Measurements from ENCODE around the gene RIOK2.
"Not testable (repeated sequence)": the region's sequence is repeated elsewhere in the genome, so short reads cannot be mapped to it uniquely, and the experiment has no call there.

RIOK2 gene

GRCh38 chr5:97183100-97183929 is at the start of gene RIOK2:
TSS of gene RIOK2 (minus strand) at chr5:97183247. CDS start at chr5:97183191, 56 bp downstream.
- DNase-seq = peak; percentile 96 to 97

DNA sequence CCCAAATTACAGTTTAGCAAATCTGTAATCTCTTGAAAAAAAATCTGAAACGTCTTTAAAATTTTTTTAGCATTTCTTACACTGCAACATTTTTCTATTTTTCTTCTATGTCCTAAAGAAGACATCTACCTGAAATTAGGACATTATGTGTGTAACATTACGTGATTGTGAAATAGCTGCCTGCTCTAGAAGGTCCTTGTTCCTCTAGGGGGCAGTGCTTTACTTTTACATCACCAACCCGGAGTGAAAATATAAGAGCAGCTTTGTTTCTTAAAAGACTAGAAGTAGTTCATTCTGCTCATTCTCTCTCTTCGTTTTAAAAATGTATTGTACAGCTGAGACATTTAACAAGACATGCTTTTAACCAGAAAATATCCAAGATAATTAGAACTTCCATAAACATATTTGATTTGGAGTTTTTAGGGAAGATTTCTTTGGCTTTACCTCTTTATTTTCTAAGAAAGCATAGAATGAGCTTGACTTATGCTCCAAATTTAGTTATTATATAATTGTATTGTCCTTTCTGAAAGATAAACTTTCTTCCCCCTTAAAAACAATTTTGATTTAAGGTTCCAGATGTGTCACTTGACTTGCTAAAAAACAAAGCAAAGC is 48.1 kb upstream of the RIOK2 start:
- DNase-seq = peak; percentile 52 to 59

DNA sequence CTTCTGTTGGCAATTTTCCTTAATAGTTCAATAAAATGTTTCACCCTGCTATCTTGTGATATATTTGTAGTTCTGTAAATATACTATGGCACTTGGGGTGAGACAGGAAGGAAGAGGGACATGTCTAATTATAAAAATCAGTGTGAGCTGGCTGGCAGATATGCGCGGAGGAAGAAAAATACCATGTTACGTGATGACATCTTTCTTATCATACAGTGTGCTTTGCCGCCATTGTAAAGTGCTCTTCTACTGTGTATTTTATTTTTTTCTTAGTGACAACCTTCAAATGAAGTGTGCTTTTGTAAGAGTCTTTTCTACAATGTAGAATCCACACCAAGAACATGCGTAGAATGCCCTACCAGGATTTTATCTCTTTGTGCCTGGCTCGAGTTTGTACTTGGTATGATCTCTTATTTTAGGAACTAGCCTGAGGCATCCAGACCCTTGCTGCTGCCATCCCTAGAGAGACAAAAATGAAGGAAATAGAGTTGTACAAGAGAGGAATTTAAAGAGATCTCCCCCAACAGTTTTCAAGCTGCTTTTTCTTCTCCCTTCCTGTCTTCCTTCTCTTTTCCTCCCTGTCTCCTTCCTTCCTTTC is 46.7 kb upstream of the RIOK2 start:
- DNase-seq = no peak

DNA sequence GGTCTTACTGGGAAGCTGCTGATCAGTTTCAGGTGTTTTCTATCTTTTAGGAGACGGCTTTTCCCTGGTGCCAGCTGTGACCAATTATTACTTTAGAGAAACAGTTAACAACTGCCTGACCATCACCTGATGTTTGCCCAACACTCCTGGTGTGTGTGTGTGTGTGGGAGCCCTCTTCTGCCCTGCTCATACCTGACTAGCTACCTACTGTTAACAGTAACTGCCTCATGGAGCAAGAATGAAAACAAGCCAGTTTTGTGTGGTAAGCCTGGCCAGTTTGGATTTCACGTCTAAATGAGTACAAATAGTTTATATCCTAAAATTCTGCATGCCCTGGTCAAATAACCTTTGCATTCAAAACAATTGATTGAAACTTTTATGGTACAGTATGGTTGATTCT is 46.1 kb upstream of the RIOK2 start:
- no peak for DNase-seq

GRCh38 chr5:97225222-97225621 is 42.2 kb upstream of the RIOK2 start:
- DNase-seq = no peak

GRCh38 chr5:97224112-97224750 is 41.2 kb upstream of the RIOK2 start:
- DNase-seq = no peak

GRCh38 chr5:97223596-97223995 is 40.5 kb upstream of the RIOK2 start:
- no peak for DNase-seq

GRCh38 chr5:97209343-97209742 is 26.3 kb upstream of the RIOK2 start:
- DNase-seq = no peak

GRCh38 chr5:97208714-97209113 is 25.7 kb upstream of the RIOK2 start:
- DNase-seq = no peak

DNA sequence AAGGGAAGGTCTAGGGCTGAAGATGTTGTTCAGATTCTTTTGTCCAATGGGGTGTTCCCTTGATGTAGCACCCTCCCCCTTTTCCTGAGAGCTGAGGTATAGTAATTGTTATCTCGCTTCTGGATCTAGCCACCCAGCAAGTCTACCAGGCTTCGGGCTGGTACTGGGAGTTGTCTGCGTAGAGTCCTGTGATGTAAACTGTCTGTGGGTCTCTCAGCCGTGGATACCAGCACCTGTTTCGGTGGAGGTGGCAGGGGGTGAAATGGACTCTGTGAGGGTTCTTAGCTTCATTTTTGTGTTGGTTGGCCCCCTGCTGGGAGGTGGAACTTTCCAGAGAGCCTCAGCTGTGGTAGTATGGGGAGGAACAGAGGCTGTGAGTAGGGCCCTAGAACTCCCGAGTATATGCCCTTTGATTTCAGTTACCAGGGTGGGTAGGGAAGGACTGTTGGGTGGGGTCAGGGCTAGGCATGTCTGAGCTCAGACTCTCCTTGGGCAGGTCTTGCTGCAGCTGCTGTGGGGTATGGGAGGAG is 25.2 kb upstream of the RIOK2 start:
- DNase-seq = no peak

DNA sequence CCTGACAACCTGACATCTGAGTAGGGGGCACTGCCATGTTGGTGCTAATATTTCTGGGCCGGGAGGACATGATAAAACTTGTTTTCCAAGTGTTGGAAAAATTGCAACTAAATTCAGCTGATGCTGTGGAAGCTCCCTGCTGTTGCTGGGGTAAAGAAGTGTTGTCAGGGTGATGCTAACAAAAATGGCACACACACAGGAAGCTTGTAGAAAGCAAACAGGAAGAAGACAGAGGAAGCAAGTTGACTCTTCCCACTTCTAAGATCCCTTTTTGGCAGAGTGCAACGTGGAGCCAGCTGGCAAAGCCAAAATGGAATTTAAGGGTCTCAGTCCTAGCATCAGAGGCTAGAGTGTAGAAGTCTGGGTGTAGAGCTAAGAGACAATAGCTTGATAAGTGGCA is 11.3 kb upstream of the RIOK2 start:
- no peak for DNase-seq

GRCh38 chr5:97193355-97193688 is 10.3 kb upstream of the RIOK2 start:
- DNase-seq = no peak

DNA sequence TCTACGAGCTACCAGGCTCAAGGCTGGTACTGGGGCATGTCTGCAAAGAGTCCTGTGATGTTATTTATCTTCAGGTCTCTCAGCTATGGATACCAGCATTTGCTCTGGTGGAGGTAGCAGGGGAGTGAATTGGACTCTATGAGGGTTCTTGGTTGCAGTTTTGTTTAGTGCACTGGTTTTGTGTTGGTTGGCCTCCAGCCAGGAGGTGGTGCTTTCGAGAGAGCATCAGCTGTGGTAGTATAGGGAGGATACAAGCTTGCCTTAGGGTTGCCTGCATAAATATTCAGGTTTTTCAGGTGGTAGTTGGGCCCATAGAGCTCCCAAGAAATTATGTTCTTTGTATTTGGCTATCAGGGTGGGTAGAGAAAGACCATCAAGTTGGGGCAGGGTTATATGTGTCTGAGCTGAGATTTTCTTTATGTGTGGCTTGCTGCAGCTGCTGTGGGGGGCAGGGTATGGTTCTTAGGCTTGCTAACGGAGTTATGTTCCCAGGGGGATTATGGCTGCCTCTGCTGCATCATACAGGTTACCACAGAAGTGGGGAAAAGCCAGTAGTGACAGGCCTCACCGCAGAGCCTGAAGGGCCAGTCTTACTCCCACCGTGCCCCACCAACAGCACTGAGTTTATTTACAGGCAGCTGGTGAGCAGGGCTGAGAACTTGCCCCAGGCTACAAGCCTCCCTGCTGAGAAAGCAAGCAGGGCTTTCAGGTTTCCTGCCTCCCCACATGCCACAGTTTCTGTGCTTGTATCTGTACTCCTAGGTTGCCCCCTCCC is 9.7 kb upstream of the RIOK2 start:
- no peak for DNase-seq

DNA sequence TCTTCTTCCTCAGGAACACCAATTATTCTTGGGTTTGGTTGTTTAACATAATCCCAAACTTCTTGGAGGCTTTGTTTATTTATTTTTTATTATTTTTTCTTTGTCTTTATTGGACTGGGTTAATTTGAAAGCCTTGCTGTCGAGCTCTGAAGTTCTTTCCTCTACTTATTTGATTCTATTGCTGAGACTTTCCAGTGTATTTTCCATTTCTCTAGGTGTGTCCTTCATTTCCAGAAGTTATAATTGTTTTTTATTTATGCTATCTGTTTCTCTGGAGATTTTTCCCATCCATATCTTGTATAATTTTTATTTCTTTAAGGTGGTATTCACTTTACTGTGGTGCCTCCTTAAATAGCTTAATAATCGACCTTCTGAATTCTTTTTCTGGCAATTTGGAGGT is 8.8 kb upstream of the RIOK2 start:
- no peak for DNase-seq

GRCh38 chr5:97189523-97189922 is 6.5 kb upstream of the RIOK2 start:
- DNase-seq = not testable (repeated sequence)

GRCh38 chr5:97183930-97184213 is 825 bp upstream of the RIOK2 start:
- no peak for DNase-seq

DNA sequence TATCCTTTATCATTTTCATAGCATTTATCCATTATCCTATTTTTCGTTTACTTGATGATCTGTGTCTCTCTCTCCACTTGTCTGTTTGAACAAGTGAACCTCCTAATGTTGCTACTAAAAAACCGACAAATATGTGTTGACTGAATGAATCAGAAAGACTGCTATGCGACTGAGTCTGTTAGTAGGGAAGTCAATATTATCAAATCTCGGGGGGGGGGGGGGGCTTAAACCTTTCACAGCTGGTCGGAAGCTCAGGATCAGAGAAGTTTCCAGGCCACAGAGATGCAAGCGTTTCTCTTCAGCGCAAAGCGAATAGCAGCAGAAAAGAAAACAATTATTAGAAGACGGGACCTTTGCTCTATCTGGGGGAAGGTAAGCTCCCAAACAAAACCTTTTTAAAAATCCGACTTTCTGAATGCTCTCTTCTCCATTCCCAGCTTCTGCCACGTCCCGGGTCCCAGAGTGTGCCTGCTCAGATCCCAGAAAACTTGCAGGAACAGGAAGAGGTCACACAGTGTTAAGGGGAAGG is 412 bp downstream of the RIOK2 start:
- DNase-seq = no peak

DNA sequence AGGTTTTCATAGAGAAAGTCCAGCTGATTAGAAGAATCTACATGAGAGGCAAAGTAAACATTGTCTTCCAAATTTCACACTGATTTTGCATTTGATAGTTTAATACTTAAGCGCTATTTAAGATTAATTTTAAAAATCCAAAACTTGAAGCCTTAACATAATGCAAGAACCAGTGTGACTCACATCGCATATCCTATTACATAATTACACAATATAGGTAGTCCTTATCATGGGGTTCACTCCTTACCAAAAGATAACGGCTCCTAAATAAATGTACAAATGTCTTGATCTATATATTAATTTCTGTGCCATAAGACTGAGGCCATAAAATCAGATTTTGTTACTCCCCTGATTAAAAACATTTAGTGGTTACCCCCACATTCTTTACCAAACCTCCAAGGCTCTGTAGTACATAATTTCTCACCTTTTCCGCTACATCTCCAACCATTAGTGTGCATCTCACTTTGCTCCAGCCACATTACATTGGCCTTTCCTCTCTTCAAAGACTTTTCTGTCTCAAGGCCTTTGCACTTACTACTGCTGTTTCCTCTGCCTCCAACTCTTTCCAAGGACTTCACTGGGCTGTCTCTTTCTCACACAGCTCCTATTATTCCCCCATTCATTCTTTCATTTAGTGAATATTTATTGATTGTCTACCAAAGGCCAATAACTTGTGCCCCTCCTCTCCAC is 1.0 kb downstream of the RIOK2 start:
- no peak for DNase-seq

DNA sequence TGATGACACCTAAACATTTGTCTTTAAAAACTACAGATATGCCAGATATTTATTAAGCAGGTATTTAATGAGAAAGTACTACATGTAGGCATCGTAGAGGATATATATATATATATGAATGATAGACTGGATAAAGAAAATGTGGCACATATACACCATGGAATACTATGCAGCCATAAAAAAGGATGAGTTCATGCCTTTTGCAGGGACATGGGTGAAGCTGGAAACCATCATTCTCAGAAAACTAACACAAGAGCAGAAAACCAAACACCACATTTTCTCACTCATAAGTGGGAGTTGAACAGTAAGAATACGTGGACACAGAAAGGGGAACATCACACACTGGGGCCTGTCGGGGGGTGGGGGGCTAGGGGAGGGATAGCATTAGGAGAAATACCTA is 3.6 kb downstream of the RIOK2 start:
- not testable (repeated sequence) for DNase-seq

DNA sequence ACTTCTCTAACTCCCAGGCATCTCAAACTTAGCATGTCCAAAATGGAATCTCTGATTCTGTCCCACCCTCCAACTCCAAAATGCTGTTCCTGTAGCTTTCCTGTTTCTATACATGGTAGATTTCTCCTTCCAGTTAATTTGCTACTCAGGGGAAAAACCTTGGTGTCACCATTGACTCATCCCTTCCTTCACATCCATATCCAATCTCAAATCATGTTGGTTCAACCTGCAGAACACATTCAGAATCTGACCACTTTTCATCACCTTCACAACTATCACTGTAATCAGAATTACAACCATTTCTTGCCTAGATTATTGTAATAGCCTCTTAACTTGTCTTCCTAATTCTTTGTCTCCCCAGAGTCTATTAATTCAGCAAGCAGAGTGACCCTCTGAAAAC is 10.8 kb downstream of the RIOK2 start:
- no peak for DNase-seq

DNA sequence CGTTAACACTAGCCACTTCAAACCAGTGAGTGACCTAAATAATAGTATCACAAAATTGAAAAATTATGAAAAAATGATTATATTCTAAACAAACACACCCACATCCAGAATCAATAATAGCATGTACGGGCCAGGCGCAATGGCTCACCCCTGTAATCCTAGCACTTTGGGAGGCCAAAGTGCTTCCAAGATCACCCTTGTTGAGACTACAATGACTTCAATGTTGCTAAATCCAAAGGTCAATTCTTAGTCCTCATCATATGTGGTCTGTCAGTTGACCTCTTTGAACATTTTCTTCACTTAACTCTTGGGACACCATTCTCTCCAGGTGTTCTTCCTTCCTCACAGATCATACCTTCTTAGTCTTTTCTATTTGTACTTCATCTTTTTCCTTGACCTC is 11.3 kb downstream of the RIOK2 start:
- no peak for DNase-seq

GRCh38 chr5:97167435-97167834 is 15.6 kb downstream of the RIOK2 start:
- DNase-seq = no peak
